Left hindlimb (tissue), 1 donor: ENCODE measurements around the gene HSCB.
"Not testable (repeated sequence)": the region's sequence is repeated elsewhere in the genome, so short reads cannot be mapped to it uniquely, and the experiment has no call there.

Source experiments
- DNase-seq: peaks from one replicate; pipeline ENCODE4 v3.0.0-alpha.2; 2018

HSCB gene

GRCh38 chr22:28741200-28741784, 547 bp upstream of the HSCB start:
- no peak for DNase-seq

- DNase-seq: no peak
These were observed 723 bp downstream of the HSCB start for GRCh38 chr22:28742562-28742962.

GRCh38 chr22:28743852-28744251, 2.0 kb downstream of the HSCB start:
- no peak for DNase-seq

- DNase-seq: no peak
These were observed 8.6 kb downstream of the HSCB start for GRCh38 chr22:28750471-28750881.

GRCh38 chr22:28754512-28754911, 12.7 kb downstream of the HSCB start:
- DNase-seq: not testable (repeated sequence)

GRCh38 chr22:28759861-28760560, 18.2 kb downstream of the HSCB start:
- no peak for DNase-seq

- DNase-seq: no peak
These were observed 19.6 kb downstream of the HSCB start for GRCh38 chr22:28761449-28761755.

- DNase-seq: not testable (repeated sequence)
These were observed 20.2 kb downstream of the HSCB start for GRCh38 chr22:28762000-28762399.

- no peak for DNase-seq
These were observed 24.8 kb downstream of the HSCB start for GRCh38 chr22:28766628-28767027.

GRCh38 chr22:28768701-28769393, 27.0 kb downstream of the HSCB start:
- no peak for DNase-seq

- DNase-seq: no peak
These were observed 27.7 kb downstream of the HSCB start for GRCh38 chr22:28769394-28770085.

- DNase-seq: no peak
These were observed 29.5 kb downstream of the HSCB start for GRCh38 chr22:28771195-28771791.

GRCh38 chr22:28772633-28773460, 31.0 kb downstream of the HSCB start, which contains the start of gene CCDC117:
Gene CCDC117, plus strand, starts transcription at chr22:28772695. Its CDS starts 155 bp downstream, at chr22:28772850.
- peak; percentile 97 for DNase-seq

- DNase-seq: no peak
These were observed 31.6 kb downstream of the HSCB start for GRCh38 chr22:28773461-28773867.

GRCh38 chr22:28774378-28774777, 32.5 kb downstream of the HSCB start:
- no peak for DNase-seq

GRCh38 chr22:28779833-28780232, 38.0 kb downstream of the HSCB start:
- DNase-seq: no peak

- DNase-seq: no peak
These were observed 38.5 kb downstream of the HSCB start for GRCh38 chr22:28780296-28780695.

- DNase-seq: no peak
These were observed 42.2 kb downstream of the HSCB start for GRCh38 chr22:28783786-28784671.

GRCh38 chr22:28788601-28789000, 46.8 kb downstream of the HSCB start:
- no peak for DNase-seq

- DNase-seq: no peak
These were observed 49.3 kb downstream of the HSCB start for GRCh38 chr22:28791124-28791523.

GRCh38 chr22:28791841-28792490, 50.1 kb downstream of the HSCB start:
- no peak for DNase-seq
